Adrenal gland (tissue), 12 donors: ENCODE results near the gene HIRA. TPM values are rescaled to one million over a fixed set of nuclear protein-coding genes. Genes with fewer than 3 reads are reported as not detected.

Experiments used
- DNase-seq, 7 donors: peaks; one replicate each; pipeline ENCODE4 v3.0.0-alpha.2; 2019 to 2020
- H3K27ac ChIP-seq, 5 donors: fragments of 200-600 bp; sonication (generic) in 4 of 5; 1 replicate in 3 of 5; 2 replicates in 2 of 5; pipeline versions ENCODE4 v1.5.1 to v1.8.0; 2016 to 2020; ENCODE audit warnings: mild to moderate bottlenecking in 1 of 5
- H3K27me3 ChIP-seq: fragments of 200-600 bp; 2 replicates; pipeline ENCODE4 v1.8.0; 2021
- H3K36me3 ChIP-seq, 2 donors: fragments of 200-600 bp; replicated peaks in 1 of 2; 1 replicate in 1 of 2; 2 replicates in 1 of 2; pipeline versions ENCODE4 v1.5.1 to v1.8.0; 2018 to 2022
- H3K4me1 ChIP-seq, 2 donors: fragments of 200-600 bp; replicated peaks in 1 of 2; 1 replicate in 1 of 2; 2 replicates in 1 of 2; pipeline versions ENCODE4 v1.5.1 to v1.8.0; 2018 to 2021
- H3K4me3 ChIP-seq, 4 donors: fragments of 200-600 bp; sonication (generic) in 3 of 4; one replicate each; pipeline ENCODE4 v1.5.1; 2016 to 2018
- H3K9me3 ChIP-seq, 3 donors: fragments of 200-600 bp; sonication (generic) in 1 of 3; replicated peaks in 1 of 3; 1 replicate in 2 of 3; 2 replicates in 1 of 3; pipeline versions ENCODE4 v1.5.1 to v1.8.0; 2016 to 2021
- POLR2A ChIP-seq, 2 donors: fragments of 450-650 bp; IDR thresholded peaks; one replicate each; pipeline ENCODE4 v1.6.1; 2017; ENCODE audit warnings: antibody characterized with exemption in 2 of 2, mild to moderate bottlenecking in 2 of 2, moderate library complexity in 1 of 2
- WGBS, 4 donors: extraction: QIAGEN DNeasy Blood & Tissue Kit in 2 of 4; methylation state at CpG; one replicate each; pipeline versions ENCODE4 v1.1.5 to v1.1.7; 2013 to 2017; 5-methylcytosine and 5-hydroxymethylcytosine counted together
- intact Hi-C, 2 donors: fragments of 100-400 bp; cut with DNase I; formaldehyde crosslinking; loops; one replicate each; pipeline versions ENCODE4 v1.14.1 to v1.15.0; 2022 to 2023
- polyA plus RNA-seq, 3 donors: library from polyadenylated mRNA; stranded (reverse); fragments of 200-250 nt in 2 of 3; fragments of 350-450 nt in 1 of 3; fragmentation: Illumina TruSeq in 1 of 3; extraction: RNeasy Lipid Tissue Mini Kit (QIAGEN cat#74804) in 1 of 3; gene quantifications; one replicate each; pipeline ENCODE4 v1.2.3, GENCODE V29; 2013 to 2014
- total RNA-seq, 9 donors: library from RNA; depleted of rRNA in 4 of 9; stranded (reverse); fragments of >200 nt in 4 of 9; fragments of 120-200 nt in 1 of 9; fragmentation: NEBNext Ultra II Directional in 1 of 9; extraction: Animal tissue kit (Norgen Biotek cat#: 25700) in 1 of 9; gene quantifications; one replicate each; pipeline versions ENCODE4 v1.1.0 to v1.2.4, GENCODE V29; 2013 to 2023
- TF ChIP-seq, protein P1 (sequence below), 6 experiments: fragments of 450-650 bp in 4 of 6; fragments of 200-600 bp in 2 of 6; sonication (generic) in 1 of 6; IDR thresholded peaks; 1 replicate in 5 of 6; 2 replicates in 1 of 6; pipeline versions ENCODE4 v1.5.1 to v1.8.0; 2016 to 2021; ENCODE audit warnings: antibody characterized with exemption in 6 of 6, mild to moderate bottlenecking in 2 of 6, moderate library complexity in 1 of 6
- donor health status: healthy with polysubstance abuse.
- donor health status: Bipolar disorder and iron deficiency.
- donor health status: DM: yes; HTN: yes; CAD: no.
- donor health status: DM: no; HTN: no; CAD: no.
- donor health status: DM: no; HTN: no; CAD: no.
- donor health status: DM: yes; HTN: yes; CAD: no.

The HIRA gene
- total and polyA plus RNA-seq, 12 donors = 8.4 to 47.8 (median 20.8) TPM

DNA sequence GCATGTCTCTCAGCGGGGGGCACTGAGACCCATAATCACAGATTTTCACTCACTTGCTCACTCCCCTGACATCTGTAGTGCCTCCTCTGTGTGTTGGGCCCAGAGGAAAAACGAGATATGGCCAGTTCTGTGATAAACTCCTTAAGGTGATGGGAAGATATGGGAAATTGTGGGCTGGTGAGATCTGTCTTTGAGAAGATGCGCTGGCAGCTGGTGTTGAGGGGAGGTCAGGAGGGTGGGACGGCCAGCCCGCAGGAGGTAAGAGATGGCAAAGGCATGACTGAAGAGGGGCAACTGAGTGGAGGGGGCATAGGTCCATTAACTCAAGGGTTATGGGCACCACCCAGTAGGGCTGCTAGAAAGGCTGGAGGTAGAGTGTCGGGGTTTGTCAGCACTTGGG lies 79.9 kb downstream of the HIRA start:
- Histone ChIP-seq H3K27me3 (no peaks in the 10 kb centered on the region), H3K4me3 (no peak overlapping the region), H3K36me3 (peaks cover 0 to 70% of the 10 kb centered on the region in 2 donors), H3K9me3 (no peaks in the 10 kb centered on the region), H3K4me1 (no peaks in the 10 kb centered on the region), H3K27ac (no peak overlapping the region)
- 92 to 97% (median 95%) methylated on average over 6 of the region's 6 CpGs for WGBS, 4 donors
- TF ChIP-seq, protein P1, sequence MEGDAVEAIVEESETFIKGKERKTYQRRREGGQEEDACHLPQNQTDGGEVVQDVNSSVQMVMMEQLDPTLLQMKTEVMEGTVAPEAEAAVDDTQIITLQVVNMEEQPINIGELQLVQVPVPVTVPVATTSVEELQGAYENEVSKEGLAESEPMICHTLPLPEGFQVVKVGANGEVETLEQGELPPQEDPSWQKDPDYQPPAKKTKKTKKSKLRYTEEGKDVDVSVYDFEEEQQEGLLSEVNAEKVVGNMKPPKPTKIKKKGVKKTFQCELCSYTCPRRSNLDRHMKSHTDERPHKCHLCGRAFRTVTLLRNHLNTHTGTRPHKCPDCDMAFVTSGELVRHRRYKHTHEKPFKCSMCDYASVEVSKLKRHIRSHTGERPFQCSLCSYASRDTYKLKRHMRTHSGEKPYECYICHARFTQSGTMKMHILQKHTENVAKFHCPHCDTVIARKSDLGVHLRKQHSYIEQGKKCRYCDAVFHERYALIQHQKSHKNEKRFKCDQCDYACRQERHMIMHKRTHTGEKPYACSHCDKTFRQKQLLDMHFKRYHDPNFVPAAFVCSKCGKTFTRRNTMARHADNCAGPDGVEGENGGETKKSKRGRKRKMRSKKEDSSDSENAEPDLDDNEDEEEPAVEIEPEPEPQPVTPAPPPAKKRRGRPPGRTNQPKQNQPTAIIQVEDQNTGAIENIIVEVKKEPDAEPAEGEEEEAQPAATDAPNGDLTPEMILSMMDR (IDR thresholded peaks at IDR 0.05) = no peak
- no peak for DNase-seq
- intact Hi-C loops = loop anchor here in 1 of 2 donors (10.0 kb wide), 1 partner anchor 47 kb away; no protein-coding TSS in a partner anchor

DNA sequence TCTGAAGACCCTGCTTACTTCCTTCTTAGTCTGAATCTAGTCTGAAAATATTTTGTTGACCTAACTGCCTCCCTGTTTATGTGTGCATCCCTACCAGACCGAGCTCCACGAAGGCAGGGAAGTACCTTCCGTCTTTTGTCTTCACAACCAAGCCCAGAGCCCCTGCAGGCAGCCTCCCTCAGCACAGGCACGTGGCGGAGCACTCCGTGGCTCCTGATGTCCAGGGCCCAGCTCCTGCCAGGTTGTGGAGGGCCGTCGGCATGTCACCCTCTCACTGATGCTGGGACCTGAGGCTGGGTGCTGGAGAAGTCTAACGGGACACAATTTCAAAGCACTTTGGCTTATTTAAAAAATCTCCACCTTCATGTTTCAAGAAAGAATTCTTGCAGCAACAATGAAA lies 80.6 kb downstream of the HIRA start:
- Histone ChIP-seq H3K27me3 (no peaks in the 10 kb centered on the region), H3K36me3 (peaks cover 0 to 63% of the 10 kb centered on the region in 2 donors), H3K4me3 (no peak overlapping the region), H3K9me3 (no peaks in the 10 kb centered on the region), H3K27ac (no peak overlapping the region), H3K4me1 (no peaks in the 10 kb centered on the region)
- no peak for TF ChIP-seq POLR2A (IDR thresholded peaks at IDR 0.05)
- TF ChIP-seq, protein P1 (IDR thresholded peaks at IDR 0.05) = no peak
- DNase-seq = no peak
- intact Hi-C loops = loop anchor here in 1 of 2 donors (10.0 kb wide), 1 partner anchor 46 kb away; no protein-coding TSS in a partner anchor
- 92 to 96% (median 94%) methylated on average over 9 of the region's 9 CpGs for WGBS, 4 donors

DNA sequence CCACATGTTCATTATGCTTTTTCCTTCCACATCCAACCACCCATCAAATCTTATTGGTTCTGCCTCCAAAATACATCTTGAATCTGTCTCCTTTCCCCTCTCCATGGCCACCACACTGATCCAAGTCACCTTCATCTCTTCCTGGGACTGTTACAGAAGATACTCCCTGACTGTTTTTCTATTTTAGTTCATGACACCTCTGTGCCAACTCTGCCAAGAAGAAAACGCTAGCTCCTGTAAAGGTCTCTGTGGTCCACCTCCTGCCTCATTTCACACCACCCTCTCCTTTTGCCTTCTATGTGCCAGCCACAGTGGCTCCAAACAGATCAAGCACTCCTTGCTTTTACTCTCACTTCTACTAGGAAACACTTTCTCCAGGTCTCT lies 81.1 kb downstream of the HIRA start:
- H3K27me3 ChIP-seq = no peaks in the 10 kb centered on the region
- H3K4me3 ChIP-seq = no peak overlapping the region
- no peak overlapping the region for H3K27ac ChIP-seq
- 87 to 100% (median 98%) methylated on average over 1 of the region's 1 CpG for WGBS, 4 donors
- peaks cover 0 to 62% of the 10 kb centered on the region in 2 donors for H3K36me3 ChIP-seq
- DNase-seq = no peak
- no peaks in the 10 kb centered on the region for H3K4me1 ChIP-seq
- no peak for TF ChIP-seq POLR2A (IDR thresholded peaks at IDR 0.05)
- TF ChIP-seq, protein P1 (IDR thresholded peaks at IDR 0.05) = no peak
- no peaks in the 10 kb centered on the region for H3K9me3 ChIP-seq
- intact Hi-C loops = loop anchor here in 1 of 2 donors (10.0 kb wide), 1 partner anchor 46 kb away; no protein-coding TSS in a partner anchor

DNA sequence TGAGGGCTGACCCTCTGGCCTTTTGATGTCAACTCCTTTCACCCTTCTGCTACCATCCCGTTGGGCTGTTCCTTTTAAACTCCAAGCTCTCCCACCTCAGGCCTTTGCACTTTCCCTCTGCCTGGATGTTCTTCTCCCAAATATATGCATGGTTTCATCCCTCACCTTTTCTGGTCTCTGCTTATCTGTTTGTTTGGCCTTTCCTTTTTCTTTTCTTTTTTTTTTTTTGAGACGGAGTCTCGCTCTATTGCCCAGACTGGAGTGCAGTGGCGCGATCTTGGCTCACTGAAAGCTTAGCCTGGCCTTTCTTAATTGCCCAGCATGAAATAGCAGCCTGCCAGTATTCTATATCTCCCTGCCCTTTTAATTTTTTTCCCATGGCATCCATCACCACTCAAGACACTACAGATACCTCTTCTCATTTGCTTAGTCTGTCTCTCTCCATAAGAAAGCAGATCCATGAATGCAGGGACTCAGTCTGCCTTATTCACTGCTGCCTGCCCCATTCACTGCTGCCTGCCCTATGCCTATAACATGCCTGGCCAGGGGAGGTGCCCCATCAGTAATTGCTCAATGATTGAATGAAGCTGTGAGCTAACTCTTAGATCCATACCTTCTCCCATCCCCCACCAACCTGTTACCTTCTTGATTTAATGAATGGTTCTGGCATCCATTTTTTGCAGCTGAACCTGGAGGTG lies 81.6 kb downstream of the HIRA start:
- Histone ChIP-seq H3K4me3 (no peak overlapping the region), H3K36me3 (peaks cover 0 to 62% of the 10 kb centered on the region in 2 donors), H3K4me1 (no peaks in the 10 kb centered on the region), H3K27me3 (no peaks in the 10 kb centered on the region), H3K9me3 (no peaks in the 10 kb centered on the region), H3K27ac (no peak overlapping the region)
- no peak for DNase-seq
- TF ChIP-seq, protein P1 (IDR thresholded peaks at IDR 0.05) = no peak
- TF ChIP-seq POLR2A (IDR thresholded peaks at IDR 0.05) = no peak
- intact Hi-C loops = loop anchor here in 1 of 2 donors (10.0 kb wide), 1 partner anchor 45 kb away; no protein-coding TSS in a partner anchor
- WGBS, 4 donors = 90 to 96% (median 93%) methylated on average over 5 of the region's 5 CpGs
